Fibroblast of skin of back (primary cell): ENCODE measurements around the gene AFF1.
"Not testable (repeated sequence)": the region's sequence is repeated elsewhere in the genome, so short reads cannot be mapped to it uniquely, and the experiment has no call there.

Experiments
- DNase-seq: peaks from one replicate; pipeline ENCODE4 v3.0.0-alpha.2; 2013

AFF1 gene

DNA sequence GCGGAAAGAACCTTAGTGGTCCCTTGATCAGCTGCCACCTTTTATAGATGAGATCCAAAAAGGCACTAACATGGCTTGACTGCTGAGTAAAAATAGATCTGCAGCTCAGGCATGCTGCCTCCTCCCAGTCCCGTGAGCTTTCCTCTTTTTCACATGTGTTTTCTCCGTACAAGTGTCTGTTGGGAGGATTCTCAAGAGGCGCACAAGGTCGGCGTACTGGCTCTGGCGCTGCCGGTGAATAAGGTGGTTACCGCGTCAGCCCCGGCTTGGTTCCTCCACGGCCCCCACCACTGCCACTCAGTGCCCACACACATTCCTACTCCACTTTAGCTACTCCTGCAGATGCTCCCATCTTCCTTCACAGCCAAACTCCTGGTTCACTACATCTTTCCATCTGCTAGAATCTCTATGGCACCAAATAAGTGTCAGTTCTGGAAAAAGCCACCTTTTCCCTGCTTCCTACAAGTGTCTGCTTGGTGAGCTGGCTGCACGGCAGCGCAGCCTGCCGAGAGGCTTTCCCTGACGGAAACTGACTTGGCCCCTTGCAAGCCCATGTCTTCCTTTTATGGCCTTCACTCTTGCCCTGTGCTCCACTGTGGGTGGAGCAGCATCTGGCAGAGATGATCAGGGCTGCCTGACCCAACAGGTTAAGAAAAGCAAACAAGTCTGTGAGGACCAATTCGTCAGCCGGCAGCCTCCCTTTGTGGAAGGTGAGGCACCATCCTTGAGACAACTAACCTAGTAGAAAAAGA, 185.8 kb downstream of the AFF1 start:
- no peak for DNase-seq

GRCh38 chr4:87121341-87122065, 186.7 kb downstream of the AFF1 start:
- DNase-seq: peak; percentile 8

DNA sequence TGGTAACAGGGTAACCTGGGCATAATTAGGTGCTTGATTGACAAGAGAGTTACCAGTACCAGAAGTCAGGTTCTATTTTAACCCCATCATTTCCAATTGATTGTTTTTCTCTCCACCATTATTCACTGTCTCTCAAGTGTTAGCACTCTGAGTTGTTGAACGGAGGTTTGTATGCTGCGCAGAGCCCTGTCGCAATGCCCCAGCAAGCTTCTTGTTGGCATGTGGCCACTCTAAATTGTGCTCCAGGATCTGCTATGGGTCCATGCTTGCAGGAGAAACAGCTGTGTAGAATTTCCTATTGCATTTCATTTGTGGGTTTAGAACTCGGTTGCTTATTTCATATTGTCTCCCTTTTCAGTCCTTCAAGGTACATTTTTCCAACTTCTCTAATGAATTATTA, 187.4 kb downstream of the AFF1 start:
- no peak for DNase-seq

- DNase-seq: no peak
Observed at GRCh38 chr4:87126056-87126455, 191.2 kb downstream of the AFF1 start.

DNA sequence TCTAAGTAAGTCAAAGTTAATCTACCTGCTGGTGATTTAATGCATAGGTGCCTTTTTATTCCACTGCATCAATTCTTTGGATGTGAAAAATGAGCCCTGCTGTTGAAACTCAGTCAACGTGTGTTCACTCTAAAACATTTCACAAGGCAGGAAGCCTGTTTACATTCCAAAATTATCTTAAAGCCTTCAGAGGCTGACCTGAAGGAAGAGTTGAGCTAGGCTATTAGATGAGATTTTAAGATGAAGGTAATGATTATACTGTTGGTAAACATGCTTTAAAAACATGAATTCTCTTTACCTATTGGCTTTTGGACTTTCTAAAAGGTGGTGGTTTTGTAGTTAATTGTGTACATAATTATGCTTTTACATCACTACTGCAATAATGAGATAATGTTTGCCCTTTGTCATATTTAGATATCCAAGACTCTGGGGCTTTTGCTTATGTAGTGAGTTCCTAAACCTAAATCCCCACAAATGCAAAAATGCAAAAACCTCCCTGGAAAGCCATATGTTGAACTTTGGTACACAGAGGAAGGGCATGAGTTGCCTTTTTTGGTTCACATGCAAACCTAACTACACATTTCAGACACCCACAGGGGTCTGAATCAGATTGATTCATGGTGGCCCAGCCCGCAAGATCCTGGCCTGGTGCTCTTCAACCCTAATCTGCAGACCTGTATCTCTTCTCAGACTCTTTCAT, 193.3 kb downstream of the AFF1 start:
- DNase-seq: no peak

GRCh38 chr4:87129681-87130080, 194.9 kb downstream of the AFF1 start:
- DNase-seq: no peak

- DNase-seq: no peak
Observed at GRCh38 chr4:87130985-87131703, 196.3 kb downstream of the AFF1 start.

DNA sequence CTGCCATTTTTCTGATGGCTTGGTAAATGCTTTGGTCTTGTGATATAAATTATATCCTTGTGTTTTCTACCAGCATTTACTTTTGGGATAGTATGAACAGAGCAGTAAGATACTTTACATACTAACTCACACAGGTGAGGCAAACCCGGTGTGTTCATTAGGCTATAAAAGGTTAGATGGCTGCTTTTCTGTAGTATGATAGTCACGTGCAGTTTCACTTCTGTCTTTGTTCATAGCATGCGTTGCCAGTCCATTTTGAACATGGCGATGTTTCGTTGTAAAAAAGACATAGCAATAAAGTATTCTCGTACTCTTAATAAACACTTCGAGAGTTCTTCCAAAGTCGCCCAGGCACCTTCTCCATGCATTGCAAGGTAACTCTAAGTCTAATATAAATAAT, 197.2 kb downstream of the AFF1 start:
- DNase-seq: no peak

- no peak for DNase-seq
Observed at GRCh38 chr4:87133183-87133582, 198.4 kb downstream of the AFF1 start.

- no peak for DNase-seq
Observed at GRCh38 chr4:87134122-87134521, 199.3 kb downstream of the AFF1 start.

GRCh38 chr4:87141428-87141827, 206.6 kb downstream of the AFF1 start:
- DNase-seq: no peak

DNA sequence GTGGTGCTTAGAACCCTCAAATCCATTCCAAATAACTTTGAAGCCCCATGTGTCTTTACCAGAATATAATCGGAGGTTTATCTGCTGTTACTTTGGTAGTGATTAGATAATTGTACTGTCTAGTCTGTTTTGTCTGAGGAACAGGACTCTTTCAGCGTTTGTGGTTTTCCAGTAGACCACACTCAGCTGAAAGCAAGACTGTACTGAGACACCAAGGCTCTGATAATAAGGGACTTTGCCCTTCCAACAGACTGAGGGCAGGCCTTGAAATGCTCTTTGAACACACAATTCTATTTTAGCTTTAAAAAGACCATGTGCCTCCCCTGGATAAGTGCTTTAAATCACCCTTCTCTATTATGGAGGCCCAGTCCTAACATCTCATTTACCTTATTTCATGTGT, 209.5 kb downstream of the AFF1 start:
- no peak for DNase-seq

GRCh38 chr4:87145934-87146333, 211.1 kb downstream of the AFF1 start:
- not testable (repeated sequence) for DNase-seq

GRCh38 chr4:87147116-87147515, 212.3 kb downstream of the AFF1 start:
- DNase-seq: no peak

GRCh38 chr4:87150498-87151261, 215.9 kb downstream of the AFF1 start:
- DNase-seq: peak; percentile 74

GRCh38 chr4:87151730-87152129, 216.9 kb downstream of the AFF1 start:
- no peak for DNase-seq

- DNase-seq: no peak
Observed at GRCh38 chr4:87152310-87153041, 217.7 kb downstream of the AFF1 start.

DNA sequence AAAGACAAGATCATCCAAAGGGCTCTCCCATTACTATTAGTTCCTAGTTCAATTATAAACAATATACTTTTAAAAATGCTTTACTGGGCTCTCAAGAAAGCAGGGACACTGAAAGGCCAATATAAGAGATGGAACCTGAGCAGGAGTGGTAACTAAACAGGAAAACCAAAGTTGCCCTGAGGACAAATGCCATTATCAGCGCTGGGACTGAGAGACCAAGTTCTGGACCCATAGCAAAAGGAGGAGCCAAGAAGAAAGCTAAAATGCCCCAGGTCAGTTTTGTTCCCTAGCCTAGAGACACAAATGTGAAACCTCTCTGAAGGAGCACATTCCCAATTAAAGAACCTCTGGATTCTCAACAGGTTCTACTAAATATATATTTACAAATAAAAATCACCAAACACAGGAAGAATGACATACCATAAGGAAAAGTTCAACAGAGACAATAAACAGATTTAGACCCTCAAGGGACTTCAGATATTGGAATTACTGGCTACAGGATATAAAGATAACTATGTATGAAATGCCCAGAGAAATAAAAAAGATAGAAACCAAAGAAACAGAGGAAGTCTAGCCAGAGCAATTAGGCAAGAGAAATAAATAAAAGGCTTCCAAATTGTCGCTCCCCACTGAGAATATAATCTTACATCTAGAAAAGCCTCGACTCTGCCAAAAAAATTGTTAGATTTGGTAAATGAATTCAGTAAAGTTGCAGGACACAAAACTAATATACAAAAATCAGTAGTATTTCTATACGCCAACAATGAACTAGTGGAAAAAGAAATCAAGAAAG, 218.5 kb downstream of the AFF1 start:
- DNase-seq: no peak

- DNase-seq: no peak
Observed at GRCh38 chr4:87165892-87166291, 231.1 kb downstream of the AFF1 start.

- DNase-seq: no peak
Observed at GRCh38 chr4:87166296-87166854, 231.6 kb downstream of the AFF1 start.
